ENCODE results near the gene SOS1.
A peak's percentile ranks its signal among the peaks of the same experiment; 100 is the strongest.
"Not testable (repeated sequence)": the region's sequence is repeated elsewhere in the genome, so short reads cannot be mapped to it uniquely, and the experiment has no call there.

The SOS1 gene

DNA sequence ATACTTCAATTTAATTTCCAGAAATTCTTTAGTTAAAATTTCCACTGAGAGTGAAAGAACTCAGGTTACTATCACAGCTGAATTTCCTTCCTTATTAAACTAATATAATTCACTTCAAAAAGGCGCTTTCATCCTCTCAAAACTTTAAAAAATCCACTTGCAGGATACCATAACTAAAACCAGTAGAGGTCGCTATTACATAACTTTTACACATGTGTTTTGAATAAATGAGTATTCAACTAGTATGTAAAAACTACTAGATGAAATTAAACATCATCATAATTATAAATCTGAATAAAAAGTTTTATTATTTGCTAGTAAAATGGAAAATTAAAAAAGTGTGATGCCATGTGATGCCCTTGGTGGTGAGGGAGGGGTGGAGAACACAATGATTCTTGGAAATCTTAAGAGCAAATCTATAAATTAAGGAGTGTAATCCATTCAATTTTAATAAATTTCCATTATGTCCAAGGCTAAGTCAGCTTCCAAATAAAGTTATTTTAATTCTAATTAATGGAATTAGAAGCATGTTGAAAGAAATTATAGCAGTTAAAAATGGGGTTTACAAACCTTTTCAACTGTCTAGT, 61.4 kb downstream of the SOS1 start:
- Histone ChIP-seq H3K4me1 (ENCODE audit: control insufficient read depth, insufficient read depth, low read length) (peaks cover 2% of the 10 kb centered on the region), H3K9me3 (ENCODE audit: control insufficient read depth, insufficient read depth, low read depth, low read length) (no peaks in the 10 kb centered on the region), H3K4me3 (ENCODE audit: low read depth, low read length) (no peak overlapping the region), H3K27ac (ENCODE audit: extremely low read depth, low read depth, low read length) (no peak overlapping the region), H3K36me3 (ENCODE audit: control insufficient read depth in 2 of 2, insufficient read depth in 1 of 2, low read length in 2 of 2) (peaks cover 0 to 8% of the 10 kb centered on the region in 2 experiments; a peak in 2 of 3 replicates)
- TF ChIP-seq IKZF3 (tag by site-specific recombination; IDR thresholded peaks at IDR 0.05): no peak
- TF ChIP-seq ZNF654 (tag by site-specific recombination; IDR thresholded peaks at IDR 0.05; ENCODE audit: low read depth): peak; percentile 80
- TF ChIP-seq, protein P1, sequence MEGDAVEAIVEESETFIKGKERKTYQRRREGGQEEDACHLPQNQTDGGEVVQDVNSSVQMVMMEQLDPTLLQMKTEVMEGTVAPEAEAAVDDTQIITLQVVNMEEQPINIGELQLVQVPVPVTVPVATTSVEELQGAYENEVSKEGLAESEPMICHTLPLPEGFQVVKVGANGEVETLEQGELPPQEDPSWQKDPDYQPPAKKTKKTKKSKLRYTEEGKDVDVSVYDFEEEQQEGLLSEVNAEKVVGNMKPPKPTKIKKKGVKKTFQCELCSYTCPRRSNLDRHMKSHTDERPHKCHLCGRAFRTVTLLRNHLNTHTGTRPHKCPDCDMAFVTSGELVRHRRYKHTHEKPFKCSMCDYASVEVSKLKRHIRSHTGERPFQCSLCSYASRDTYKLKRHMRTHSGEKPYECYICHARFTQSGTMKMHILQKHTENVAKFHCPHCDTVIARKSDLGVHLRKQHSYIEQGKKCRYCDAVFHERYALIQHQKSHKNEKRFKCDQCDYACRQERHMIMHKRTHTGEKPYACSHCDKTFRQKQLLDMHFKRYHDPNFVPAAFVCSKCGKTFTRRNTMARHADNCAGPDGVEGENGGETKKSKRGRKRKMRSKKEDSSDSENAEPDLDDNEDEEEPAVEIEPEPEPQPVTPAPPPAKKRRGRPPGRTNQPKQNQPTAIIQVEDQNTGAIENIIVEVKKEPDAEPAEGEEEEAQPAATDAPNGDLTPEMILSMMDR (tag by site-specific recombination; IDR thresholded peaks at IDR 0.05): 0 out of 2 replicates have a peak, but pooled peaks have one; percentile 36
- peak; percentile 89 for TF ChIP-seq SCRT2 (tag by site-specific recombination; IDR thresholded peaks at IDR 0.05)
- 0 out of 2 replicates have a peak, but pooled peaks have one; percentile 5 for TF ChIP-seq ZNF660 (tag by site-specific recombination; IDR thresholded peaks at IDR 0.05)
- CTCF ChIA-PET: interaction anchor here (0.6 to 12.2 kb wide), 20 partner anchors 12 to 1534 kb away, joined by 3 to 221 read pairs (median 5); partner anchors contain the start of genes DHX57, MORN2 and SOS1
- POLR2A ChIA-PET: no interaction called here

DNA sequence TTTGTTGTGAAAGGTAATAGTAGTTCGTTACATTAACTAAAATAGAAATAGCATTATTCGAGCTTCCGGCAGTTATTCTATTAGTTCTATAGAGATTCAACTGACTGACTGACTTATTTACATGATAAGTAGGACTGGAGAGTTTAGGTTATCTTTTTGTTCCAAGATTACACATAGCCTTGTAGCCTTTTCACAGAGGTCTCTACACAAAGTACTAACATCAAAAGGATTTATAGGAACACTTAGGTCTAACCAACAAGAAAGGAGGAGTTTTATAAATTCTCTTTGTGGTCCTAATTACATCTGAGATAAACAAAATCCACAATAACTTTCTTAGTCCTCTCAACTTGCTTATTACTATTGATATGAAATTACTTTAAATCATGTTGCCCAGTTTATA, 62.8 kb downstream of the SOS1 start:
- Histone ChIP-seq H3K27ac (ENCODE audit: extremely low read depth, low read depth, low read length) (no peak overlapping the region), H3K4me3 (ENCODE audit: low read depth, low read length) (no peak overlapping the region), H3K9me3 (ENCODE audit: control insufficient read depth, insufficient read depth, low read depth, low read length) (no peaks in the 10 kb centered on the region), H3K36me3 (ENCODE audit: control insufficient read depth in 2 of 2, insufficient read depth in 1 of 2, low read length in 2 of 2) (peaks cover 6 to 18% of the 10 kb centered on the region in 2 experiments), H3K4me1 (ENCODE audit: control insufficient read depth, insufficient read depth, low read length) (peaks cover 2% of the 10 kb centered on the region)
- ChIA-PET CTCF (interaction anchor here (0.6 to 12.2 kb wide), 12 partner anchors 16 to 195 kb away, joined by 3 to 221 read pairs (median 8); no protein-coding TSS in a partner anchor), POLR2A (interaction anchor here (1.0 kb wide), 1 partner anchor 67 kb away, joined by 4 read pairs; no protein-coding TSS in a partner anchor)
- no peak for TF ChIP-seq GLI2 (tag by site-specific recombination; IDR thresholded peaks at IDR 0.05; ENCODE audit: borderline replicate concordance, low read depth)
- no peak for TF ChIP-seq RBAK (tag by site-specific recombination; IDR thresholded peaks at IDR 0.05)
- no peak for TF ChIP-seq ZNF423 (tag by site-specific recombination; IDR thresholded peaks at IDR 0.05)
- no peak for TF ChIP-seq MEIS1 (CRISPR knock-in tag; IDR thresholded peaks at IDR 0.05; ENCODE audit: borderline replicate concordance)
- TF ChIP-seq SCRT2 (tag by site-specific recombination; IDR thresholded peaks at IDR 0.05): no peak
- TF ChIP-seq ZNF214 (tag by site-specific recombination; IDR thresholded peaks at IDR 0.05; ENCODE audit: borderline replicate concordance): no peak
- TF ChIP-seq ZBTB7A (tag by site-specific recombination; IDR thresholded peaks at IDR 0.05; ENCODE audit: low read depth): no peak
- TF ChIP-seq, protein P2, sequence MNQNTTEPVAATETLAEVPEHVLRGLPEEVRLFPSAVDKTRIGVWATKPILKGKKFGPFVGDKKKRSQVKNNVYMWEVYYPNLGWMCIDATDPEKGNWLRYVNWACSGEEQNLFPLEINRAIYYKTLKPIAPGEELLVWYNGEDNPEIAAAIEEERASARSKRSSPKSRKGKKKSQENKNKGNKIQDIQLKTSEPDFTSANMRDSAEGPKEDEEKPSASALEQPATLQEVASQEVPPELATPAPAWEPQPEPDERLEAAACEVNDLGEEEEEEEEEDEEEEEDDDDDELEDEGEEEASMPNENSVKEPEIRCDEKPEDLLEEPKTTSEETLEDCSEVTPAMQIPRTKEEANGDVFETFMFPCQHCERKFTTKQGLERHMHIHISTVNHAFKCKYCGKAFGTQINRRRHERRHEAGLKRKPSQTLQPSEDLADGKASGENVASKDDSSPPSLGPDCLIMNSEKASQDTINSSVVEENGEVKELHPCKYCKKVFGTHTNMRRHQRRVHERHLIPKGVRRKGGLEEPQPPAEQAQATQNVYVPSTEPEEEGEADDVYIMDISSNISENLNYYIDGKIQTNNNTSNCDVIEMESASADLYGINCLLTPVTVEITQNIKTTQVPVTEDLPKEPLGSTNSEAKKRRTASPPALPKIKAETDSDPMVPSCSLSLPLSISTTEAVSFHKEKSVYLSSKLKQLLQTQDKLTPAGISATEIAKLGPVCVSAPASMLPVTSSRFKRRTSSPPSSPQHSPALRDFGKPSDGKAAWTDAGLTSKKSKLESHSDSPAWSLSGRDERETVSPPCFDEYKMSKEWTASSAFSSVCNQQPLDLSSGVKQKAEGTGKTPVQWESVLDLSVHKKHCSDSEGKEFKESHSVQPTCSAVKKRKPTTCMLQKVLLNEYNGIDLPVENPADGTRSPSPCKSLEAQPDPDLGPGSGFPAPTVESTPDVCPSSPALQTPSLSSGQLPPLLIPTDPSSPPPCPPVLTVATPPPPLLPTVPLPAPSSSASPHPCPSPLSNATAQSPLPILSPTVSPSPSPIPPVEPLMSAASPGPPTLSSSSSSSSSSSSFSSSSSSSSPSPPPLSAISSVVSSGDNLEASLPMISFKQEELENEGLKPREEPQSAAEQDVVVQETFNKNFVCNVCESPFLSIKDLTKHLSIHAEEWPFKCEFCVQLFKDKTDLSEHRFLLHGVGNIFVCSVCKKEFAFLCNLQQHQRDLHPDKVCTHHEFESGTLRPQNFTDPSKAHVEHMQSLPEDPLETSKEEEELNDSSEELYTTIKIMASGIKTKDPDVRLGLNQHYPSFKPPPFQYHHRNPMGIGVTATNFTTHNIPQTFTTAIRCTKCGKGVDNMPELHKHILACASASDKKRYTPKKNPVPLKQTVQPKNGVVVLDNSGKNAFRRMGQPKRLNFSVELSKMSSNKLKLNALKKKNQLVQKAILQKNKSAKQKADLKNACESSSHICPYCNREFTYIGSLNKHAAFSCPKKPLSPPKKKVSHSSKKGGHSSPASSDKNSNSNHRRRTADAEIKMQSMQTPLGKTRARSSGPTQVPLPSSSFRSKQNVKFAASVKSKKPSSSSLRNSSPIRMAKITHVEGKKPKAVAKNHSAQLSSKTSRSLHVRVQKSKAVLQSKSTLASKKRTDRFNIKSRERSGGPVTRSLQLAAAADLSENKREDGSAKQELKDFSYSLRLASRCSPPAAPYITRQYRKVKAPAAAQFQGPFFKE (tag by site-specific recombination; IDR thresholded peaks at IDR 0.05; ENCODE audit: borderline replicate concordance): no peak

DNA sequence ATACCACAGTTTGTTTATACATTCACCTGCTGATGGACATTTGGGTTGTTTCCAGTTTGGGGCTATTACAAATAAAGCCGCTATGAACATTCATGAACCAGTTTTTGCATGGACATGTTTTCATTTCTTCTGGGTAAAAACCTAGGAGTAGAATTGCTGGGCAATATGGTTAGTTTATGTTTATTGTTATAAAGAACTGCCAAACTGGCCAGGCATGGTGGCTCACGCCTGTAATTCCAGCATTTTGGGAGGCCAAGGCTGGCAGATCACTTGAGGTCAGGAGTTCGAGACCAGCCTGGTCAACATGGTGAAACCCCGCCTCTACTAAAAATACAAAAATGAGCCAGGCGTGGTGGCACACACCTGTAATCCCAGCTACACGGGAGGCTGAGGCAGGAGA, 68.2 kb downstream of the SOS1 start:
- H3K4me1 ChIP-seq (ENCODE audit: control insufficient read depth, insufficient read depth, low read length); POLR2A ChIA-PET; H3K27ac ChIP-seq (ENCODE audit: extremely low read depth, low read depth, low read length); H3K4me3 ChIP-seq (ENCODE audit: low read depth, low read length); CTCF ChIA-PET; H3K9me3 ChIP-seq (ENCODE audit: control insufficient read depth, insufficient read depth, low read depth, low read length): not testable (repeated sequence)
- H3K36me3 ChIP-seq (ENCODE audit: control insufficient read depth in 2 of 2, insufficient read depth in 1 of 2, low read length in 2 of 2): peaks cover 12 to 31% of the 10 kb centered on the region in 2 experiments
